GM13976 (cell line): Measurements from ENCODE around the gene NOSTRIN.

Experiments used
- DNase-seq: peaks from one replicate; pipeline ENCODE4 v3.0.0; 2012; ENCODE audit warnings: low spot score
- in situ Hi-C: fragments of 300-500 bp; cut with MboI; formaldehyde crosslinking; loops from one replicate; pipeline ENCODE4 v1.12.0; 2022; ENCODE audit warnings: low sequenced_read_pairs, mixed read lengths, inconsistent platforms; ENCODE audit not compliant: unreplicated experiment
- TF ChIP-seq, protein P1 (sequence below): IDR thresholded peaks from 2 replicates; pipeline ENCODE4 v1.5.1; 2012; ENCODE audit warnings: borderline replicate concordance, mild to moderate bottlenecking; ENCODE audit not compliant: insufficient read depth; ENCODE audit errors: extremely low read depth, missing control alignments, control extremely low read depth

The NOSTRIN gene

DNA sequence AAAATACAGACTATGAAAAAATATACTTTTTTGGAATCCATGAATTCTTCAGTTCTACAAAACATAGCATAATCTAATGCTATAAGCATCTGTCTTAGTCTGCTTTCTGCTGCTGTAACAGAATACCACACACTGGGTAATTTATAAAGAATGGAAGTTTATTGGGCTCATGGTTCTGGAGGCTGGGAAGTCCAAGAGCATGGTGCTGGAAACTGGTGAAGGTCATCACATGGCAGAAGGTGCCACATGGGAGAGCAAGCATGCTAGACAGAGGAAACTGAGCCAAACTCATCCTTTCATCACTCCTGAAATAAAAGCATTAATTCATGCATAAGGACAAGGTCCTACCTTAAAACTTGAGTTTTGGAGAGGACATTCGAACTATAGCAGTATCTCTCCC is 26.6 kb upstream of the NOSTRIN start:
- no peak for DNase-seq
- in situ Hi-C loops = loop anchor here (10.0 kb wide), 1 partner anchor 139 kb away; no protein-coding TSS in a partner anchor
- TF ChIP-seq, protein P1, sequence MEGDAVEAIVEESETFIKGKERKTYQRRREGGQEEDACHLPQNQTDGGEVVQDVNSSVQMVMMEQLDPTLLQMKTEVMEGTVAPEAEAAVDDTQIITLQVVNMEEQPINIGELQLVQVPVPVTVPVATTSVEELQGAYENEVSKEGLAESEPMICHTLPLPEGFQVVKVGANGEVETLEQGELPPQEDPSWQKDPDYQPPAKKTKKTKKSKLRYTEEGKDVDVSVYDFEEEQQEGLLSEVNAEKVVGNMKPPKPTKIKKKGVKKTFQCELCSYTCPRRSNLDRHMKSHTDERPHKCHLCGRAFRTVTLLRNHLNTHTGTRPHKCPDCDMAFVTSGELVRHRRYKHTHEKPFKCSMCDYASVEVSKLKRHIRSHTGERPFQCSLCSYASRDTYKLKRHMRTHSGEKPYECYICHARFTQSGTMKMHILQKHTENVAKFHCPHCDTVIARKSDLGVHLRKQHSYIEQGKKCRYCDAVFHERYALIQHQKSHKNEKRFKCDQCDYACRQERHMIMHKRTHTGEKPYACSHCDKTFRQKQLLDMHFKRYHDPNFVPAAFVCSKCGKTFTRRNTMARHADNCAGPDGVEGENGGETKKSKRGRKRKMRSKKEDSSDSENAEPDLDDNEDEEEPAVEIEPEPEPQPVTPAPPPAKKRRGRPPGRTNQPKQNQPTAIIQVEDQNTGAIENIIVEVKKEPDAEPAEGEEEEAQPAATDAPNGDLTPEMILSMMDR = no peak

- in situ Hi-C loops = no loop called here
- DNase-seq = no peak
- TF ChIP-seq, protein P1 = no peak
Observed at GRCh38 chr2:168780669-168781071, 21.8 kb upstream of the NOSTRIN start.

- TF ChIP-seq, protein P1 = no peak
- DNase-seq = no peak
- in situ Hi-C loops = no loop called here
Observed at GRCh38 chr2:168781191-168781817, 21.1 kb upstream of the NOSTRIN start.

DNA sequence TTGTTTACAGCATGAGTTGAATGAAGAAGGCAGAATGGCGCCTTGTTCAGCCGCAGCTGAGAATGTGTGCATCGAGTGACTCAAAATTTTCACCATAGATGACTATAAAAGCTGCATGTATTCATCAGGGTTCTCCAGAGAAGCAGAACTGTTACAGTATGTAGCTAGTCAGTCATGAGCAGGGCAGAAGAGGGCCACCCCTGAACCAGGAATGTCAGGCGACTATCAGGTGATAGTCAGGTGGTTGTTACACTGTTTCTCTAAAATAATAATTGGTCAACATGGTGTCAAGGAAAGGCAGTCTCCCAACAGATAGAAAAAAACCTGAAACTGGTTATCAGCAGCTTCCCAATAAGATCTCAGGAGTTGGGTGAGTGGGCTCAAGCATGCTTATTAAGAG is 20.2 kb upstream of the NOSTRIN start:
- TF ChIP-seq, protein P1 = no peak
- in situ Hi-C loops = no loop called here
- no peak for DNase-seq

- in situ Hi-C loops = no loop called here
- TF ChIP-seq, protein P1 = no peak
- DNase-seq = no peak
Observed at GRCh38 chr2:168784993-168785392, 17.4 kb upstream of the NOSTRIN start.

DNA sequence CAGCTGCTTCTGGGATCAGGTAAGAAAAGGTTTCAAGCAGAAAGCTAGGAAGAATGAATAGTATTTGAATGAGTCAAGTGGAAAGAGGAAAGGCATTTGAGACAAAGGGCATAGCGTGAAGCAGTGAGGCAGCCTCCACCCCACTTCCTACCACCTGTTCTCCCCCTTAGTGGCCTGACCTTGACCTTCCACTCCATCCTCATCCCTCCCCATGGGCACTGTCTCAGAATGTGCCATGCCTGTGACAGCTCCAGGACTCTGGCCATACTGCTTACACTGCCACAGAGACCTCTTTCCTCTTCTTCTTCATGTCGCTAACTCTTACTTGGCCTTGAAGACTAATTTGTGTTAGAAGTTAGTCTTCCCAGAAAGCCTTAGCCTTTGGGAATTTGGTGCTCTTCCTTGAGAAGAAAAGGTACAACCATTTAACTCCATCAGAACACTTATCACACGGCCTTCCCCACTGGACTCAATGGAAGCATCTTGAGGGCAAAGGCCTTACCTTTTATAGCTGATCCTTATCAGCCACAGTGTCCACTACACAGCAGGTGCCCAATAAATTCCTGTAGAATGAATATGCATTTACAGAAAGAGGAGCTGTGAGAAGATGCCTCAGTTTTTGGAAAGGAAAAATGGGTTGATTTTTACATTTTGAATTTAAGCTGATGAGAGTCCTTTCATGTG is 15.2 kb upstream of the NOSTRIN start:
- in situ Hi-C loops = no loop called here
- TF ChIP-seq, protein P1 = no peak
- DNase-seq = no peak
